Measurements from ENCODE around the gene ADPRHL1.

DNA sequence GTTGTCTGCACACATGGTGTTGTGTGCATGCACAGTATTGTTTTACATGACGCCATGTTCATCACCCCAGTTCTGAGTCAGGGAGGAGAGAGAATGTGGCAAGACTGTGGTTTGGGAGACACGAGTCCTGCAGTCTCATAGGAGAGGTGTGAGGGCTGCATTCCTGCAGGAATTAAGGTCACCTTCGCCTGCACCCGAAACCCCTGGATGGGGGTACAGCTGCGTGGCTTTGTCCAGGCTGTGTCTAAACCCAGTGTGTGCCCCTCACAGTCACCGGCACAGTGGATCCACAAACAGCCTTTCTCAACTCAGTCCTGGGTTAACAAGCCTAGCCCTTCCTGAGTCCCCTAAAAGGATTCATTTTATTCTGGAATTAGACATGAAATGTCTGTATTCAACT lies 5.7 kb downstream of the ADPRHL1 start:
- TF ChIP-seq ESRRA (CRISPR knock-in tag; IDR thresholded peaks at IDR 0.05; ENCODE audit: borderline replicate concordance) (no peak), CTCF (IDR thresholded peaks at IDR 0.05) (no peak), NFYB (CRISPR knock-in tag; conservative IDR thresholded peaks at IDR 0.05; ENCODE audit: low read depth) (no peak), ERG (CRISPR knock-in tag; IDR thresholded peaks at IDR 0.05) (no peak), FOXK1 (CRISPR knock-in tag; IDR thresholded peaks at IDR 0.05) (no peak), CBFB (CRISPR knock-in tag; IDR thresholded peaks at IDR 0.05; ENCODE audit: low read depth) (no peak)
- TF ChIP-seq, protein P1, sequence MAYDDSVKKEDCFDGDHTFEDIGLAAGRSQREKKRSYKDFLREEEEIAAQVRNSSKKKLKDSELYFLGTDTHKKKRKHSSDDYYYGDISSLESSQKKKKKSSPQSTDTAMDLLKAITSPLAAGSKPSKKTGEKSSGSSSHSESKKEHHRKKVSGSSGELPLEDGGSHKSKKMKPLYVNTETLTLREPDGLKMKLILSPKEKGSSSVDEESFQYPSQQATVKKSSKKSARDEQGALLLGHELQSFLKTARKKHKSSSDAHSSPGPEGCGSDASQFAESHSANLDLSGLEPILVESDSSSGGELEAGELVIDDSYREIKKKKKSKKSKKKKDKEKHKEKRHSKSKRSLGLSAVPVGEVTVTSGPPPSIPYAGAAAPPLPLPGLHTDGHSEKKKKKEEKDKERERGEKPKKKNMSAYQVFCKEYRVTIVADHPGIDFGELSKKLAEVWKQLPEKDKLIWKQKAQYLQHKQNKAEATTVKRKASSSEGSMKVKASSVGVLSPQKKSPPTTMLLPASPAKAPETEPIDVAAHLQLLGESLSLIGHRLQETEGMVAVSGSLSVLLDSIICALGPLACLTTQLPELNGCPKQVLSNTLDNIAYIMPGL (CRISPR knock-in tag; IDR thresholded peaks at IDR 0.05) = no peak
- TF ChIP-seq, protein P2, sequence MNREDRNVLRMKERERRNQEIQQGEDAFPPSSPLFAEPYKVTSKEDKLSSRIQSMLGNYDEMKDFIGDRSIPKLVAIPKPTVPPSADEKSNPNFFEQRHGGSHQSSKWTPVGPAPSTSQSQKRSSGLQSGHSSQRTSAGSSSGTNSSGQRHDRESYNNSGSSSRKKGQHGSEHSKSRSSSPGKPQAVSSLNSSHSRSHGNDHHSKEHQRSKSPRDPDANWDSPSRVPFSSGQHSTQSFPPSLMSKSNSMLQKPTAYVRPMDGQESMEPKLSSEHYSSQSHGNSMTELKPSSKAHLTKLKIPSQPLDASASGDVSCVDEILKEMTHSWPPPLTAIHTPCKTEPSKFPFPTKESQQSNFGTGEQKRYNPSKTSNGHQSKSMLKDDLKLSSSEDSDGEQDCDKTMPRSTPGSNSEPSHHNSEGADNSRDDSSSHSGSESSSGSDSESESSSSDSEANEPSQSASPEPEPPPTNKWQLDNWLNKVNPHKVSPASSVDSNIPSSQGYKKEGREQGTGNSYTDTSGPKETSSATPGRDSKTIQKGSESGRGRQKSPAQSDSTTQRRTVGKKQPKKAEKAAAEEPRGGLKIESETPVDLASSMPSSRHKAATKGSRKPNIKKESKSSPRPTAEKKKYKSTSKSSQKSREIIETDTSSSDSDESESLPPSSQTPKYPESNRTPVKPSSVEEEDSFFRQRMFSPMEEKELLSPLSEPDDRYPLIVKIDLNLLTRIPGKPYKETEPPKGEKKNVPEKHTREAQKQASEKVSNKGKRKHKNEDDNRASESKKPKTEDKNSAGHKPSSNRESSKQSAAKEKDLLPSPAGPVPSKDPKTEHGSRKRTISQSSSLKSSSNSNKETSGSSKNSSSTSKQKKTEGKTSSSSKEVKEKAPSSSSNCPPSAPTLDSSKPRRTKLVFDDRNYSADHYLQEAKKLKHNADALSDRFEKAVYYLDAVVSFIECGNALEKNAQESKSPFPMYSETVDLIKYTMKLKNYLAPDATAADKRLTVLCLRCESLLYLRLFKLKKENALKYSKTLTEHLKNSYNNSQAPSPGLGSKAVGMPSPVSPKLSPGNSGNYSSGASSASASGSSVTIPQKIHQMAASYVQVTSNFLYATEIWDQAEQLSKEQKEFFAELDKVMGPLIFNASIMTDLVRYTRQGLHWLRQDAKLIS (CRISPR knock-in tag; IDR thresholded peaks at IDR 0.05; ENCODE audit: borderline replicate concordance) = no peak
- TF ChIP-seq, protein P3, sequence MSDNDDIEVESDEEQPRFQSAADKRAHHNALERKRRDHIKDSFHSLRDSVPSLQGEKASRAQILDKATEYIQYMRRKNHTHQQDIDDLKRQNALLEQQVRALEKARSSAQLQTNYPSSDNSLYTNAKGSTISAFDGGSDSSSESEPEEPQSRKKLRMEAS (CRISPR knock-in tag; IDR thresholded peaks at IDR 0.05) = no peak
